DMS153 treated with DMSO at 0.1 percent for 48 hours (cell line): ENCODE measurements around the gene ZBP1.
A peak's percentile ranks its signal among the peaks of the same experiment; 100 is the strongest.

Source experiments
- DNase-seq: peaks from one replicate; lab custom pipeline; 2025; ENCODE audit not compliant: unreplicated experiment; lab: John Stamatoyannopoulos, UW

ZBP1 gene

DNA sequence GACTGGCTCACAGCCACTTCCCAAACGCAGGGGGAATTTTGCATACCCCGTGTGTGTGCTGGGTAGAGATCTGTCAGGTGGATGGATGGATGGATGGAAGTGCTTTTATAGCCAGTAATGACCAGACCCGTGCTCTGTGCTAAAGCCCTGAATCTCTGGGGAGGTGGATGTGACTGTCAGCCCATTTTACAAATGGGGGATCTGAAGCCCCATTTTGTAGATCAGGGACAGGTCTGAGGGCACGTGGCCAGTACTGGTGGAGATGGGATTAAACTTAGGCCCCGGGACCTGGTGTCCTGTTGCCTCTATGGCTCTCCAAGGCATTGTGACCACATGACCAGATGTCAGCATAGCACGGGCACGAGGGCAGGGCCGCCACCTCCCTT, 38.2 kb upstream of the ZBP1 start:
- no peak for DNase-seq

DNA sequence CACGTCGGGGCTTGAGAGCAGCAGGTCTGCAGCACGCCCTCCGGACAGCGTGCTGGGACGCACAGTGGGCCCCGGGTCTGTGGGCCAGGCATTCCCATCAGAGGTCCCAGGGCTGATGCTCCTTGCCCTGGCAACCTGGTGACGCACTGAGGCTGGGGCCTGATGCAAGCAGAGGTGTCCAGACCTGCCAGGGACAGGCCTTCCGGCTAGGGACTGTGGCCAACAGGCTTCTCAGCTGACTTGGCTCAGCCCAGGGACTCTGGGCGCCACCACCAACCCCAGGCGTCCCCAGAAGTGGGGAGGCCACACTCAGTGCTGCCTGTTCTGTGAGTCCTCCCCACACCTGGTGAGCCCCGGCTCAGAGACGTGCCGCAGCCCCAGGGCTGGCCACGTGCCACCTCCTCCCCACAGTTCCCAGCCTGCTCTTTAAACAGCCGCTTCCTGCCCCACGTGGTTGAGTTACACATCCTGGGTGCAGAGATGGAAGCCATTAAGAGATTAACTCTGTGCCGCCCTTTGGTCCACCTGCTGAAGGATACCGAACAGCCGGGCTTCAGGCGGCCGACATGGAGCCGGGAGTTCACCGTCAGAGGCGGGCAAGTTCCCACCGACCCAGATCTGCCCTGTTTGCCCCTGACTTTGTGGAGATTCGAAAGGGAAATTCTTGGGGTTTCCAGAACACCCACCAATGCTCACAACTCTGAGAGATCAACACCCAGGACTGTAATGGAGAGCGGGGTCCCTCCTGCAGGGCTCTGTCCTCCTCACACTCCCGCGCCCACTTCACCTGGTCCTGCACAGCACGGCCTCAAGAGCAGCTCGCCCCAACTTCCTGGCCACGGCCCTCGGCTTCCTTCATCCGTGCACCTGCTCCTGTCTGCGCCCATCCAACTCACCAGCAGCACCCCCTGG, 37.6 kb upstream of the ZBP1 start:
- DNase-seq: peak; percentile 84

DNA sequence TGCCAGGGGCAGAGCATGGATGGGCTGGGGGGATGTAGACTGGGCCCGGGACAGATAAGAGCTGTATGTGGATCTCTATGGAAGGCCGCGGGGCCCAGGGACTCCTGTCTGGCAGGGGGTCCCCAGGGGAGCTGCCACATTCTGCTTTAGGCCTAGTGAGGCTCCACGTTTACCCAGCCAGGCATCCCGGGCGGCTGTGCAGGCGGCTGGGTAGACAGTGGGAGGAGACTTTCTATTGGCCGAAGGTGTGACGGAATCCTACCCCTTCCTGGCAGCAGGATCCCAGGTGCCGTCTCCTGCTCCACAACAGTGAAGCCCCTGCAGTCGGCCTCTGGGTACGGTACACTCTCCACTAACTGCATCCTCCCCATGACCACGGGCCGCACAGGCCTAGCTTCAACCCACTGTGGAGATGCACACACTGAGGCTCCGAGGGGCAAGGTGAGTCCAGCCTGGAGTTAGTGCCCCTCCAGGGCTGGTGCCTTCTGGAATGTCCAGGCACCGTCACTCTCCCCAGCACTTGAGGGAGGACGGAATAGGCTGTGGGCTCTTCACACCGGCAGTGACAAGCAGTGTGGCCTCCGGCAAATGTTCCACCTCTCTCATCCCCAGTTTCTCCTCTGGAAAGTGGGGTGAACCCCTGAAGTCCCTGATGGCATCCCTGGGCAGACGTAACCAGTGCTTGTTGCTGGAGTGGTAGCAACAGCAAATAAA, 36.8 kb upstream of the ZBP1 start:
- no peak for DNase-seq

GRCh38 chr20:57656252-57656820, 36.1 kb upstream of the ZBP1 start:
- DNase-seq: no peak

DNA sequence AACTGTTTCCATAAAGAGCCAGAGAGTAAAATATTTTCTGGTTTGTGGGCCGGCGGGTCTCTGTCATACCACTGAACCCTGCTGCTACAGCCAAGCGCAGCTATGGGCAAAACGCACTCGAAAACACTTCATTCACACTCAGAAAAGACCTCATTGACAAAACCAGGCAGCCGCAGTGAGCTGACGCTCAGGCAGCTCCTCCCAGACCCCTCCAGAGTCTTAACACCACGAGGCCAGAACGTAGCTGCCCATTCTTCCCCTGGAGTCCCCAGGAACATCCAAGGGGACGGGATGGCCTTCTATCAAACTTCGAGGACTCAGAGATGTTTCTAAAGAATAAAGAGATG, 35.6 kb upstream of the ZBP1 start:
- DNase-seq: no peak

- DNase-seq: no peak
These were observed 35.0 kb upstream of the ZBP1 start for GRCh38 chr20:57654998-57655808.

DNA sequence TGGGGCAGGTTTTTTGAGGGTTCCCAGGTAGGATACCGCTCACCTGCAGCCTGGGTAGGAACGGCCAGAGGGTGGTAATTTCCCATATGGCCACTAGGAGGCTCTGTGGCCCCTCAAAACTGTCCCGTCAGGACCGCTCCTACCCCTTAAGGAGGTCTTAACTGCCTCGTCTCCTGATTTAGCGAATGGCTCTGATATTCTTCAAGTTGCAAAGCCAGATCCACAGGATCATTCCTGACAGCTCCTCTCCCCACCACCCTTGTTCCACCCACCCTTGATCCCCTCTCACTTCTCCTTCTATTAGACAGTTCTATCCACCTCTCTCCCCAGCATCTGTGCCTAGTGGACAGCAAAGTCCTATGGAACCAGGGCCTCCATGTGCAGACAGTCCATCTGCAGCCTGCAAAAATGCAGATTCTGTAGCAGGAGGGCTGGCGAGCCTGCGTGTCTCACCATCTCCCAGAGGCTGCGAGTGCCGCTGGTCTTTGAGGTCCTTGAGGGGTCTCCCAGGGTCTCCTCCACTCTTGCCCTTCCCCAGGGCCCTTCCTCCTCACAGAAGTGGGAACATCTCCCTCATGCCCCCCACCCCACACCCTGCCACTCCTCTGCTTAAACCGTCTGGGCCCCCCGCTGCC, 34.3 kb upstream of the ZBP1 start:
- DNase-seq: peak; percentile 31

GRCh38 chr20:57653910-57654309, 33.7 kb upstream of the ZBP1 start:
- DNase-seq: no peak

GRCh38 chr20:57653546-57653900, 33.3 kb upstream of the ZBP1 start:
- no peak for DNase-seq

GRCh38 chr20:57652606-57653545, 32.6 kb upstream of the ZBP1 start:
- DNase-seq: no peak

GRCh38 chr20:57651881-57652605, 31.8 kb upstream of the ZBP1 start:
- no peak for DNase-seq

DNA sequence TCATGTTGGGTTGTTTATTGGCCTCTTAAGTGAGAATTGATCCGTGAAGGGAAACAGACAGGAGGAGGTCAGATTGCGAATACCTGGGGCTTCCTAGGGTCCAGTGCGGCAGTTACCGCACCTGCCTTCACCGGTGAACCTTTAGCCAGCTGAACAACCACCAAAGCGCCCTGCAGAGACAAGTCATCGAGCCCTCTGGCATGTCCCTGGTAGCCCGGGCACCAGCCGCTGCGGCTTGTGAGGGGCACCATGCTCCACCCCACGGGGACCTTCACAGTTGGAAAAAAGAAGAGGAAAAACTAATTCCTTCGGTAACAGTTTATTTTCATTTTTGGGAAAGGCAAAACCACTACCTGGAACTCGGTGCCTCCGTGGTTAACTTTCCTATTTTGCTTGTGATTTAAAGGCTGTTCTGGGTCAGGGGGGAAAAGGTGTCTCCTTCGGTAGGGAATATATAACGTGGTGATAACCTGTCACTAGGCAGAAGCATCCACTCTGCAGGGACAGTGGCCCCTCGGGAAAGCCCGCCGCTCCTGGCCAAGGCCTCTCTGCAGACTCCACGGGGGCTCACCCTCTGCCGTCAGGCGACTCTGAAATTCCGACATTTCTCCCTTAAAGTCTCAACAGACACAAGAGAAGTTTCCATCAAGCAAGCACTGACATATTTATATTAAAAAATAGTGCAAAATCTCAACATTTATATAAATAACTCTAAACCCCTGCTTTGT, 30.7 kb upstream of the ZBP1 start:
- DNase-seq: no peak

DNA sequence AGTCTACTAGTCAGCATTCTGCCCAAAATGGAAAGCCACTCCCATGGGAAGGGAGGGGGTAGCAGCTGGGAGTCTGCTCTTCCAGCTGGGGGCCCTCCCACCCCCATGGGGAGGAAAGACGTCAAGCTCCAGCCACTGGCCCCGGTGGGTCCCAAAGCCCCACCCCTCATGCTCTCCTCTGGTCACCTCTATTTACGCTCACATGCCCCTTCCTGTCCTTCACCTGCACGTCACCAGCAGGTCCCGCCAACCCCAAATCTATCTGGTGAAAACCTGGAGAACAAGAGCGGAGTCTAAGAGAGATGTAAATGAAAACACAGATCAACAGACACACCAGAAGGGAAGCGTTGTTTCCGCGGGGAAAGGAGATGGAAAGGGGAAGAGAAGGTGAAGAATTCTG, 30.0 kb upstream of the ZBP1 start:
- no peak for DNase-seq

DNA sequence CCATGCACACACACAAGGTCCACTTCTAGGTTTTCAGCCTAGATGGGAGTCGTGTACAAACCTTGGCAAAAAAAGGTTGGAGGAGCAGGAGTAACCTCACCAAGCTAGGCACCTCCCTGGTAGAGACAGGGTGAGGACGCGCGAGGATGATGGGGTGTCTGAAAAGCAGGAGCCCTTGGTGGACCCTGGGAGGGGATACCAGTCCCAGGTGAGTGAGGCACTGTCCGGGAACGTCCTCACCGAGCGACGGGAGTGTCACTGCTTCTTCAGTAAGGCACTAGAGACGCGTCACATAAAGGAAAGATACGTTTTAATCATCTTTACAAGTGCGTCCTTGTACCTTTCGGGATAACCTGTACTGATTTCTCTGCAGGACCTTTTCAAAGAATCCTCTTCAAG, 29.4 kb upstream of the ZBP1 start:
- no peak for DNase-seq

DNA sequence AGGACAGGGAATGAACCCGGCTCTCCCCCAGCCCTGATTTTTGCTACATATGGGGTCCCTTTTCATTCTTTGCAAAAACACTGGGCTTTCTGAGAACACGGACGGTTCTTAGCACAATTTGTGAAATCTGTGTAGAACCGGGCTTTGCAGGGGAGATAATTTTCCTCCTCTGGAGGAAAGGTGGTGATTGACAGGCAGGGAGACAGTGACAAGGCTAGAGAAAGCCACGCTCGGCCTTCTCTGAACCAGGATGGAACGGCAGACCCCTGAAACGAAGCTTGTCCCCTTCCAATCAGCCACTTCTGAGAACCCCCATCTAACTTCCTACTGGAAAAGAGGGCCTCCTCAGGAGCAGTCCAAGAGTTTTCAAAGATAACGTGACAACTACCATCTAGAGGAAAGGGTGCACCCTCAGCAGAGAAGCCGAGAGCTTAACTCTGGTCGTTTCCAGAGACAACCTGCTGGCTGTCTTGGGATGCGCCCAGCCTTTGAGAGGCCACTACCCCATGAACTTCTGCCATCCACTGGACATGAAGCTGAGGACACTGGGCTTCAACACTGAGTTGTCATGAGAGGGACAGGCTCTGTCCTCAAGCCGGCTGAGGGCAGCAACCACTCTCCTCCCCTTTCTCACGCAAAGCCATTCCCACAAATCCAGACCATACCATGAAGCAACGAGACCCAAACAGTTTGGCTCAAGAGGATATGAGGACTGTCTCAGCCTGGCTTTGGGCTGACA, 28.8 kb upstream of the ZBP1 start:
- no peak for DNase-seq

- no peak for DNase-seq
These were observed 27.9 kb upstream of the ZBP1 start for GRCh38 chr20:57647933-57648785.
